ENCODE results near the gene PLPP1. TPM values are rescaled to one million over a fixed set of nuclear protein-coding genes. Genes with fewer than 3 reads are reported as not detected.

The PLPP1 gene
- total RNA-seq, 1 donor from 2014 or later = 7.9 TPM

- H3K4me3 Mint-ChIP-seq (ENCODE audit: low read depth) = no peak overlapping the region
- H3K36me3 Mint-ChIP-seq (ENCODE audit: insufficient read depth) = peaks cover 14% of the 10 kb centered on the region
- TF ChIP-seq CTCF (IDR thresholded peaks at IDR 0.05; ENCODE audit: unreplicated experiment) = no peak
- H3K27ac Mint-ChIP-seq = no peak overlapping the region
- H3K9me3 Mint-ChIP-seq (ENCODE audit: low read depth) = no peaks in the 10 kb centered on the region
- no peaks in the 10 kb centered on the region for H3K27me3 Mint-ChIP-seq
- no peak for DNase-seq (ENCODE audit: low spot score, unreplicated experiment)
- no peaks in the 10 kb centered on the region for H3K4me1 Mint-ChIP-seq (ENCODE audit: low read depth)
These were observed 125.0 kb downstream of the PLPP1 start for GRCh38 chr5:55409775-55410174.

- H3K27ac Mint-ChIP-seq = no peak overlapping the region
- H3K4me3 Mint-ChIP-seq (ENCODE audit: low read depth) = no peak overlapping the region
- no peak for TF ChIP-seq CTCF (IDR thresholded peaks at IDR 0.05; ENCODE audit: unreplicated experiment)
- H3K27me3 Mint-ChIP-seq = no peaks in the 10 kb centered on the region
- no peak for DNase-seq (ENCODE audit: low spot score, unreplicated experiment)
- no peaks in the 10 kb centered on the region for H3K4me1 Mint-ChIP-seq (ENCODE audit: low read depth)
- peaks cover 14% of the 10 kb centered on the region for H3K36me3 Mint-ChIP-seq (ENCODE audit: insufficient read depth)
- no peaks in the 10 kb centered on the region for H3K9me3 Mint-ChIP-seq (ENCODE audit: low read depth)
These were observed 126.8 kb downstream of the PLPP1 start for GRCh38 chr5:55407984-55408383.

GRCh38 chr5:55407059-55407684 lies 127.6 kb downstream of the PLPP1 start:
- Mint-ChIP-seq H3K27ac (no peak overlapping the region), H3K9me3 (ENCODE audit: low read depth) (no peaks in the 10 kb centered on the region), H3K36me3 (ENCODE audit: insufficient read depth) (peaks cover 14% of the 10 kb centered on the region), H3K27me3 (no peaks in the 10 kb centered on the region), H3K4me3 (ENCODE audit: low read depth) (no peak overlapping the region), H3K4me1 (ENCODE audit: low read depth) (no peaks in the 10 kb centered on the region)
- DNase-seq (ENCODE audit: low spot score, unreplicated experiment) = no peak
- TF ChIP-seq CTCF (IDR thresholded peaks at IDR 0.05; ENCODE audit: unreplicated experiment) = peak; percentile 68

GRCh38 chr5:55406292-55406691 lies 128.5 kb downstream of the PLPP1 start:
- no peaks in the 10 kb centered on the region for H3K4me1 Mint-ChIP-seq (ENCODE audit: low read depth)
- no peaks in the 10 kb centered on the region for H3K27me3 Mint-ChIP-seq
- H3K27ac Mint-ChIP-seq = no peak overlapping the region
- H3K4me3 Mint-ChIP-seq (ENCODE audit: low read depth) = no peak overlapping the region
- DNase-seq (ENCODE audit: low spot score, unreplicated experiment) = no peak
- no peak for TF ChIP-seq CTCF (IDR thresholded peaks at IDR 0.05; ENCODE audit: unreplicated experiment)
- peaks cover 18% of the 10 kb centered on the region for H3K36me3 Mint-ChIP-seq (ENCODE audit: insufficient read depth)
- H3K9me3 Mint-ChIP-seq (ENCODE audit: low read depth) = no peaks in the 10 kb centered on the region

- Mint-ChIP-seq H3K4me3 (ENCODE audit: low read depth) (no peak overlapping the region), H3K27me3 (no peaks in the 10 kb centered on the region), H3K4me1 (ENCODE audit: low read depth) (peaks cover under 1% of the 10 kb centered on the region), H3K27ac (no peak overlapping the region), H3K9me3 (ENCODE audit: low read depth) (no peaks in the 10 kb centered on the region), H3K36me3 (ENCODE audit: insufficient read depth) (peaks cover 15% of the 10 kb centered on the region)
- peak; percentile 43 for TF ChIP-seq CTCF (IDR thresholded peaks at IDR 0.05; ENCODE audit: unreplicated experiment)
- DNase-seq (ENCODE audit: low spot score, unreplicated experiment) = no peak
These were observed 132.6 kb downstream of the PLPP1 start for GRCh38 chr5:55402199-55402598.
